VCaP (cell line): ENCODE data around the gene PTPRN2.

Experiments used
- H3K27ac ChIP-seq: fragments of 450-650 bp; 2 replicates; pipeline ENCODE4 v1.5.1; 2017
- CTCF ChIP-seq: fragments of 450-650 bp; conservative IDR thresholded peaks from 2 replicates; pipeline ENCODE4 v1.5.1; 2017; ENCODE audit warnings: mild to moderate bottlenecking, moderate library complexity

The PTPRN2 gene

GRCh38 chr7:158030071-158030470 lies 557.6 kb downstream of the PTPRN2 start:
- peak overlapping the region; percentile 68 for H3K27ac ChIP-seq
- no peak for TF ChIP-seq CTCF

- no peak for TF ChIP-seq CTCF
- peak overlapping the region; percentile 68 for H3K27ac ChIP-seq
Measured at GRCh38 chr7:158029509-158029908, 558.1 kb downstream of the PTPRN2 start.

- TF ChIP-seq CTCF, result no peak
- peak overlapping the region; percentile 68 for H3K27ac ChIP-seq
Measured at GRCh38 chr7:158028971-158029370, 558.7 kb downstream of the PTPRN2 start.

GRCh38 chr7:158028290-158028941 lies 559.2 kb downstream of the PTPRN2 start:
- TF ChIP-seq CTCF, result no peak; the same call in 1 of the 2 replicates

GRCh38 chr7:158027646-158028045 lies 560.0 kb downstream of the PTPRN2 start:
- H3K27ac ChIP-seq, result peak overlapping the region; percentile 68

More at GRCh38 chr7:158028290-158028941, 559.2 kb downstream of the PTPRN2 start:
- peak overlapping the region; percentile 68 for H3K27ac ChIP-seq

GRCh38 chr7:158026636-158027265 lies 560.9 kb downstream of the PTPRN2 start:
- no peak overlapping the region for H3K27ac ChIP-seq
- TF ChIP-seq CTCF, result no peak

More at GRCh38 chr7:158027646-158028045, 560.0 kb downstream of the PTPRN2 start:
- no peak for TF ChIP-seq CTCF

GRCh38 chr7:158025686-158026600 lies 561.7 kb downstream of the PTPRN2 start:
- H3K27ac ChIP-seq, result no peak overlapping the region
- TF ChIP-seq CTCF, result no peak
